T-helper 2 cell treated with Interferon-gamma antibody and Interleukin-4, amounts not matched to agents 100 ng/mL and 5 ng/mL, for 36 hours (primary cell): ENCODE results near the gene KIF21B. TPM values are rescaled to one million over a fixed set of nuclear protein-coding genes. Genes with fewer than 3 reads are reported as not detected.

Experiments used
- intact Hi-C: fragments of 100-400 bp; cut with micrococcal nuclease; formaldehyde crosslinking; loops from one replicate; pipeline ENCODE4 v1.15.1; 2023
- total RNA-seq: library from RNA; stranded (reverse); gene quantifications from 2 replicates; pipeline ENCODE4 v1.2.3, GENCODE V29; 2022

The KIF21B gene
- total RNA-seq, 1 donor from 2014 or later = 90.6 TPM

GRCh38 chr1:201020721-201021629, 2.5 kb downstream of the KIF21B start:
- intact Hi-C loops = loop anchor here (5.0 kb wide), 2 partner anchors 44 to 609 kb away; partner anchors contain the start of gene ZNF281

- intact Hi-C loops = loop anchor here (5.0 kb wide), 2 partner anchors 43 to 608 kb away; partner anchors contain the start of gene ZNF281
Observed at GRCh38 chr1:201020040-201020591, 3.4 kb downstream of the KIF21B start.

GRCh38 chr1:201019321-201019977, 4.1 kb downstream of the KIF21B start:
- intact Hi-C loops = loop anchor here (1.0 to 10.0 kb wide), 3 partner anchors 135 to 485 kb away; partner anchors contain the start of genes CSRP1 and TMEM9

- intact Hi-C loops = loop anchor here (2.0 to 10.0 kb wide), 2 partner anchors 347 to 487 kb away; partner anchors contain the start of gene CSRP1
Observed at GRCh38 chr1:201017828-201018163, 5.7 kb downstream of the KIF21B start.

- intact Hi-C loops = loop anchor here (10.0 kb wide), 1 partner anchor 488 kb away; the partner anchor contains the start of gene CSRP1
Observed at GRCh38 chr1:201016943-201017827, 6.3 kb downstream of the KIF21B start.

DNA sequence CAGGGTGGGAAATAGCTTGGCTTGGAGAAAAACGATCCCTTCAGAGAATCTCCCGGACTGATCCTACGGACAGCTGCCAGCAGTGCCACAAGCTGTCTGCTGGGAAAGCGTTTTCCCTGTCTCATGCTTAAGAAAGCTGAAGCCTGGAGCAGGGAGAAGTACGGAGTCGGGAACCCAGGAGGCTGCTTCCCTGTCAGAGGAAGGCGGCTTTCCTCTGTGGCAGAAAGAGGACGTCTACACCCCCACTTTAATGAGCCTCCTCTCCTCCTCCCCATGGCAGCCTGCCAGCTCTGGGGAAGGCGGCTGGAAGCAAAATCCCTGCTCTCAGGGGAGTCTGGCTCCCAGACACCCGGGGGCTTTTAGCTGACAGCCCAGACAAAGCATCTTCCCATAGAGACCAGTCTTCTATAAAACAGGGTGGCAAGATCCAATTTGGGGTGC, 7.3 kb downstream of the KIF21B start:
- intact Hi-C loops = loop anchor here (10.0 kb wide), 1 partner anchor 489 kb away; the partner anchor contains the start of gene CSRP1

DNA sequence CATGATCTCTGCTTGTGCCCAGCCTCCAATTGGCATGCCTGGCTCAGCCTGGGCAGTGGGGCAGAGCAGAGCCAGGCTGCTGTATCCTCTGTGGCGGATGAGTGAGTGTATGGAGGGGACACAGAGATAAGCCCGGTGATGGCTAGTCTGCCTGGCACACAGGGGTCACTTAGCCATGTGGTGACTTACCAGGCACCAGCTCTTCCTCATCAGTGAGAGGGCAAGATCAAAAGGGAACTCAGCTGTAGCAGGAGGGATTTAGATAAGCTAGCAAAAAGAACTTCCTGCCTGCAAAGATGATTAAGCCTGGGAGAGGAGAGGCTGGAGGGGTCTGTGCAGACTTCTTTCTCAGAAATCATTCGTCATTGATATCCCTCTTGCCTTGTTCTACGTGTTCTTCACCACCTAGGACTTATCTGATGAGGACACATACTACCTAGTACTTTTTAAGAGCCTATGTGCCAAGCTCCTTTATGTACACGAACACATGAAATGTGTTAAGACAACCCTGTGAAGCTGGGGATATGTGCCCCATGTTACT, 7.9 kb downstream of the KIF21B start:
- intact Hi-C loops = loop anchor here (1.0 to 10.0 kb wide), 2 partner anchors 8 to 489 kb away; partner anchors contain the start of genes CSRP1 and KIF21B

GRCh38 chr1:201014816-201015200, 8.7 kb downstream of the KIF21B start:
- intact Hi-C loops = loop anchor here (1.0 to 10.0 kb wide), 2 partner anchors 8 to 490 kb away; partner anchors contain the start of genes CSRP1 and KIF21B

DNA sequence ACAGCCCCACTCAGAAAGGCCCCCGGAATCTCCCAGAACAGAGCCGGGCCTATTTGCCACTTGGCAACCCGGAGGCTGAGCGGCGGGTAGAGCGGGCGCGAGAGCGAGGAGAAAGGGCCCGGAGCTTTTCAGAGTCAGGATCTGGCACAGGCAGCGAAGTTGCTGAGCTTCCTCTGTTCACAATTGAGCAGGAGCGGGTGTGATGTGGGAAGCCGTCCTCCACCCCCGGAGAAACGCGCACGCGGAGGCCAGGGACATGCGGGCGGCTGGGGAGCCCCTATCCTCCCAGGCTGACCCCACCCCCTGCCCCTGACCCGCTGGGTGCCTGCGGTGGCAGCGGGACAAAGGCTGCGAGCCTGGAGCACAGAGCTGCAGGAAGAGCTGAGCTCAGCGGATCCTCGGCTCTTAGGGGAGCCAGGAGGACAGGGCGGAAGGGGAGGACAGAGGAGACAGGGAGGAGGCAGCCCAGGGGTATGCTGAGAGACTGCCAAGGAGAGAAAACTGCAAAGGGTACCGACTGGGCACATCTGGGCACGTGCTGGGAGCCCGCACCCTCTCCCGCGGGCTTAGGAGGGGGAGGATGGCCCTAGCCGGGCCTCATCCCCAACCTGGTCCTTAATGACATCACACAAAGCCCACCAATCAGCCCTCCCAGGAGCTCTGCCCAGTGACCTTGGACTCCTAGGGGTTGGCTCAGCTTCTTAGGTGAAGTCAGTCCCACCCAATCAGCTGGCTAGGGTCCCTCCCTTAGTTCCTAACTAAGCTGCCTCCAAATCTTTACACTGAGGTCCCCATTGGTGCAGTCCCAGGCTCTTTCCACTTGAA, 9.3 kb downstream of the KIF21B start:
- intact Hi-C loops = loop anchor here (10.0 kb wide), 1 partner anchor 491 kb away; the partner anchor contains the start of gene CSRP1

GRCh38 chr1:201013031-201013485, 10.5 kb downstream of the KIF21B start:
- intact Hi-C loops = loop anchor here (10.0 kb wide), 1 partner anchor 492 kb away; the partner anchor contains the start of gene CSRP1

- intact Hi-C loops = loop anchor here (10.0 kb wide), 1 partner anchor 493 kb away; the partner anchor contains the start of gene CSRP1
Observed at GRCh38 chr1:201011616-201012015, 11.9 kb downstream of the KIF21B start.

DNA sequence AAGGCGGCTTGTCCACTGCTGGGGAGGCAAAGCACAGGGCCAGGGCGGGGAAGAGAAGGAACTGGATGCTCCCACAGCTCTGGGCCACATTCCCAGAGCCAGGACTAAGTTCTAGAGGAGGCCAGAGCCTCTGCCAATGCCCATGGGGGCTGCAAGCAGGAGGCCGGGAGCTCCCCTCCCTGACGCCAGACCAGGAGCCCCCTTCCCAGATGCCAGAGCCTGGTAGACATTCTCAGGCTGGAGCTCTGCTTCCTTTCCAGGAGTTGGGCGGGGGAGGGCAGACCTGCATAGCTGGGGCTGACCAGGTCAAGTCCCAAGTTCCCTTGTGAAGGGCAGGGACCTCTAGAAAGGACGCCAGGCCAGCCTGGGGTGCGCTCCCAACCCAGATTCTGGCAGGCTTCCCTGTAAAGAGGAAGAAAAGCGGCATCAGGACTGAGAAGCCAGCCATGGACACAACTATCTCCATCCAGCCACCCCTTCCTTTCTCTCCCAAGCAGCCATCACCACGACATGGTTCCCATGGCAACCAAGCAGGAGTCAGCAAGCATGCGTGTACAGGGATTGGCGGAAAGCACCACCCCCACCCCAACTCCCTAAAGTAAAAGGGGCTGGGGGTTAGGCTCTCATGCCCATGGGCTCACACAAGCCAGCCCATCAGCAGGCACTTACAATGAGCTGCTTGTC, 13.4 kb downstream of the KIF21B start:
- intact Hi-C loops = loop anchor here (10.0 kb wide), 1 partner anchor 495 kb away; the partner anchor contains the start of gene CSRP1

GRCh38 chr1:201008666-201009360, 14.7 kb downstream of the KIF21B start:
- intact Hi-C loops = no loop called here

DNA sequence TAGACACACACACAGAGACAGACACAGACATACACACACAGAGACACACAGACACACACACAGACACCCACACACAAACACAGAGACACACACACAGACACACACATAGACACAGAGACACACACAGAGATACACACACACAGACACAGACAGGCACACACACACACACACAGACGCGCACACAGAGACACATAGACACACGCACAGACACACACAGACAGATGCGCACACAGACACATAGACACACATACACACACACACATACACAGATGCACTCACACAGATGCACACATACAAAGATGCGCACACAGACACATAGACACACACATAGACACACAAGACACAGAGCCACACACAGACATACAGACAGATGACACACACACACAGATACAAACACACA, 16.0 kb downstream of the KIF21B start:
- intact Hi-C loops = no loop called here

DNA sequence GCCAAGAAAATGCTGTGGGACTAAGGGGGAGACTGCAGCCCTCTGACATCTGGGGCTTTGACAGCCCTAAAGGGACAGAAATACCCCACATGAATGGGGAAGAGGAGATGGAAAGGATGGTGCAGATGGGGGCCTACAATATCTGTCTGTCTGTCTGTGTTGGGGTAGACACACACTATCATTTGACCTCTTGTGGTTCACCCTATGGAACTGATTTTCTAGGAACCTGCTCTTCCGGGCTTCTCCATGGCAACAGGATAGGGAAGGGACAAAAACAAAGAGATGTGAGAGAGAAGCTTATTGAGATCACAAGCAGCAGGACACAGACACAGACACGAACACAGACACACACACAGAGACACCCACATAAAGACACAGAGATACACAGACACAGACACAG, 17.1 kb downstream of the KIF21B start:
- intact Hi-C loops = no loop called here

GRCh38 chr1:201004732-201005131, 18.8 kb downstream of the KIF21B start:
- intact Hi-C loops = no loop called here

DNA sequence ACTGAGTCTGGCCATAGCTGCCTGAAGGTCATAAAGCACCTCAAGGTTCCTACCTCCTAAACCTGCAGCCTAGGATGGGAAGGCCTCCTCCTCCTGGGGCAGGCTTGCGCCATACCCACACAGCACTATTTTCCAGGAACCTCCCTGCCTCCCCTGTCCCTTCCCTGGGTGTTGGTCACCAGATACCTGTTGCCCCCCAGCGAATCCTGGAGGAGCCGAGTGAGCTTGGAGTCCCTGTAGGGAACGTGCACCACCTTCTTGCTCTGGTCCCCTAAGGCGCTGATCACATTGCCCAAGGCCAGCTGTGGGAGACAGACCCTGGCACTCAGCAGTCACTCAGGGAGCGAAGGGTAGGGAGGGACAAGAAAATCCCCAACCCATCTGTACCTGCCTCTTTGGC, 19.4 kb downstream of the KIF21B start:
- intact Hi-C loops = no loop called here

DNA sequence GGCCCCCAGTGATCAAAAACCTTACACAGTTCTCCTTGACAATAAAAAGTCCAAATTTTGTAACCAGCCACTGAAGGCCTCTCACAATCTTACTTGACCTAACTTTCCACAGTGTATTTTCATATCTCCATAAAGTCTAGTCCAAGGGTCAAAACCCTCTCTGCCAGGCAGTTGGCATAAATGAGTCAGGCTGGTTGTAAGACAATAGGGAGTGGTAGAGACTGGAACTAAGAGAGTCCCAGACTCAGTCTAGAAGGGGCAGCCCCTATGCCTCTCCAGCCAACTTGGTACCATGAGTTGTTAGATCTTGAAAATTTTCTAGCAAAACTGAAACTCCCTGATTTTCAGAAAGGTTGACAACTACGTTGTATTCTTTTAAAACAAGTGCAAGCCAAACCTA, 21.0 kb downstream of the KIF21B start:
- intact Hi-C loops = no loop called here
